Measurements from ENCODE around the gene ERF. TPM values are rescaled to one million over a fixed set of nuclear protein-coding genes. Genes with fewer than 3 reads are reported as not detected.

Gene ERF
- total RNA-seq, 1 donor from 2014 or later = 109 TPM

- Mint-ChIP-seq H3K9me3 (ENCODE audit: unreplicated experiment) (no peaks in the 10 kb centered on the region), H3K27ac (ENCODE audit: unreplicated experiment) (no peak overlapping the region), H3K27me3 (ENCODE audit: unreplicated experiment) (peaks cover 16% of the 10 kb centered on the region), H3K4me1 (ENCODE audit: unreplicated experiment) (peaks cover 27% of the 10 kb centered on the region), H3K4me3 (ENCODE audit: unreplicated experiment) (no peak overlapping the region), H3K36me3 (ENCODE audit: low read depth, unreplicated experiment) (peaks cover 4% of the 10 kb centered on the region)
- DNase-seq (ENCODE audit: low spot score) = no peak
- no peak for TF ChIP-seq CTCF (IDR thresholded peaks at IDR 0.05; ENCODE audit: unreplicated experiment)
Observed at GRCh38 chr19:42250666-42251531, 4.0 kb downstream of the ERF start.

- no peak overlapping the region for H3K27ac Mint-ChIP-seq (ENCODE audit: unreplicated experiment)
- H3K9me3 Mint-ChIP-seq (ENCODE audit: unreplicated experiment) = no peaks in the 10 kb centered on the region
- H3K4me1 Mint-ChIP-seq (ENCODE audit: unreplicated experiment) = peaks cover 29% of the 10 kb centered on the region
- peak overlapping the region; percentile 73 for H3K4me3 Mint-ChIP-seq (ENCODE audit: unreplicated experiment)
- H3K27me3 Mint-ChIP-seq (ENCODE audit: unreplicated experiment) = peaks cover 19% of the 10 kb centered on the region
- no peak for TF ChIP-seq CTCF (IDR thresholded peaks at IDR 0.05; ENCODE audit: unreplicated experiment)
- peaks cover 4% of the 10 kb centered on the region for H3K36me3 Mint-ChIP-seq (ENCODE audit: low read depth, unreplicated experiment)
- no peak for DNase-seq (ENCODE audit: low spot score)
Observed at GRCh38 chr19:42250183-42250665, 4.7 kb downstream of the ERF start.

GRCh38 chr19:42249769-42250168, 5.2 kb downstream of the ERF start:
- H3K36me3 Mint-ChIP-seq (ENCODE audit: low read depth, unreplicated experiment) = peaks cover 4% of the 10 kb centered on the region
- peaks cover 33% of the 10 kb centered on the region for H3K4me1 Mint-ChIP-seq (ENCODE audit: unreplicated experiment)
- H3K27ac Mint-ChIP-seq (ENCODE audit: unreplicated experiment) = peak overlapping the region; percentile 78
- no peak for TF ChIP-seq CTCF (IDR thresholded peaks at IDR 0.05; ENCODE audit: unreplicated experiment)
- H3K4me3 Mint-ChIP-seq (ENCODE audit: unreplicated experiment) = peak overlapping the region; percentile 73
- no peak for DNase-seq (ENCODE audit: low spot score)
- peaks cover 19% of the 10 kb centered on the region for H3K27me3 Mint-ChIP-seq (ENCODE audit: unreplicated experiment)
- H3K9me3 Mint-ChIP-seq (ENCODE audit: unreplicated experiment) = no peaks in the 10 kb centered on the region

- Mint-ChIP-seq H3K36me3 (ENCODE audit: low read depth, unreplicated experiment) (peaks cover 4% of the 10 kb centered on the region), H3K4me3 (ENCODE audit: unreplicated experiment) (no peak overlapping the region), H3K27ac (ENCODE audit: unreplicated experiment) (no peak overlapping the region), H3K27me3 (ENCODE audit: unreplicated experiment) (peaks cover 21% of the 10 kb centered on the region), H3K9me3 (ENCODE audit: unreplicated experiment) (no peaks in the 10 kb centered on the region), H3K4me1 (ENCODE audit: unreplicated experiment) (peaks cover 39% of the 10 kb centered on the region)
- DNase-seq (ENCODE audit: low spot score) = no peak
- TF ChIP-seq CTCF (IDR thresholded peaks at IDR 0.05; ENCODE audit: unreplicated experiment) = no peak
Observed at GRCh38 chr19:42249149-42249750, 5.7 kb downstream of the ERF start.

All from endothelial cell (in vitro differentiated cells).